ENCODE results near the gene ADK.

DNA sequence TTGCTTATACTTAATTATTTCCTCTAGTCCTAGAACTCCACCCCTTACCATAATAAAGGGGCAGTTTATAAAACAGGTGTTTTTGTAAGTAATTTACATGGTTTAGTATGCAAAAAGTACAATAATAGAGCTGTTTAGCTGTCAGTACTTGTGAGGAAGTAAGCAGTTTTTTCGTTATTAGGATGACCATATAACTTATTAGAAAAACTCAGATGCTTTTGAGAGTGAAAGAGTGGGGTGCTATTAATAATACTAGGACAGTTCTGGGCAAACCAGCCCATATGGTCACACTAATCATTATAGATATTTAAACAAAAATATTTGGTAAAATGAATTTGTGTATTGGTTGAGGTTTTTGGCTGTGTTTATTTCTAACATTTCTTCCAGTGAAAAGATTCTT, 473.5 kb downstream of the ADK start:
- no peak for TF ChIP-seq CTCF (conservative IDR thresholded peaks at IDR 0.05 in 1 of 2, IDR thresholded peaks at IDR 0.05 in 1 of 2; ENCODE audit: low read depth in 1 of 2, low read length in 2 of 2)
- no peak for TF ChIP-seq EZH2 (IDR thresholded peaks at IDR 0.05; ENCODE audit: low read length, missing control alignments)

All from fibroblast of lung (primary cell).